GM23248 (cell line): ENCODE data around the gene MLST8.

ENCODE experiments used
- EZH2 ChIP-seq: fragments of 200-600 bp; sonication (generic); IDR thresholded peaks from 2 replicates; pipeline ENCODE4 v1.6.1; 2018; ENCODE audit warnings: antibody characterized with exemption, mild to moderate bottlenecking; ENCODE audit not compliant: insufficient read depth, poor library complexity, severe bottlenecking
- EZH2phosphoT487 ChIP-seq: fragments of 200-600 bp; sonication (generic); IDR thresholded peaks from 2 replicates; pipeline ENCODE4 v1.6.1; 2018; ENCODE audit warnings: antibody characterized with exemption, moderate library complexity, mild to moderate bottlenecking, low read depth; ENCODE audit not compliant: insufficient read depth

- TF ChIP-seq EZH2 (no peak), EZH2phosphoT487 (no peak)
These were observed 48.0 kb downstream of the MLST8 start for GRCh38 chr16:2253293-2253692.
